Measurements from ENCODE around the gene KLHL3.

DNA sequence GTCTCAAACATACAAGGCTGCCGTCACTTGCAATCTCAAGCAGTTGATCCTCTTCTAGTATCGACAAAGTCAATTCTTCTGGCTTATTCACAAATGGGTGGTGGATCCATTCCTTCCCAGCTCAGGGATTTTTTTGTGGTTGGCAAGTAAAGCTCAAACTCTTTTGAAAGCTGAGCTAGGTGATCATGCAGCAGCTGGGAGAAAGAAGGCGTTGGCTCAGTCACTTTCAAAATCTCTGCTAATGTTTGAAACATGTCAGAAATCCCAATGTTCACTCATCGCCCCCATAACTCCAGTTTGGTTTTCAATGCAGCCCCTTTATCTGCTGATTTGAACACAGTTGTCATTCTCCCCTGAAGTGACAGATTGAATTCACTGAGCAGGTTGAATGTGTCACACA is 22.2 kb upstream of the KLHL3 start:
- TF ChIP-seq, protein P1, sequence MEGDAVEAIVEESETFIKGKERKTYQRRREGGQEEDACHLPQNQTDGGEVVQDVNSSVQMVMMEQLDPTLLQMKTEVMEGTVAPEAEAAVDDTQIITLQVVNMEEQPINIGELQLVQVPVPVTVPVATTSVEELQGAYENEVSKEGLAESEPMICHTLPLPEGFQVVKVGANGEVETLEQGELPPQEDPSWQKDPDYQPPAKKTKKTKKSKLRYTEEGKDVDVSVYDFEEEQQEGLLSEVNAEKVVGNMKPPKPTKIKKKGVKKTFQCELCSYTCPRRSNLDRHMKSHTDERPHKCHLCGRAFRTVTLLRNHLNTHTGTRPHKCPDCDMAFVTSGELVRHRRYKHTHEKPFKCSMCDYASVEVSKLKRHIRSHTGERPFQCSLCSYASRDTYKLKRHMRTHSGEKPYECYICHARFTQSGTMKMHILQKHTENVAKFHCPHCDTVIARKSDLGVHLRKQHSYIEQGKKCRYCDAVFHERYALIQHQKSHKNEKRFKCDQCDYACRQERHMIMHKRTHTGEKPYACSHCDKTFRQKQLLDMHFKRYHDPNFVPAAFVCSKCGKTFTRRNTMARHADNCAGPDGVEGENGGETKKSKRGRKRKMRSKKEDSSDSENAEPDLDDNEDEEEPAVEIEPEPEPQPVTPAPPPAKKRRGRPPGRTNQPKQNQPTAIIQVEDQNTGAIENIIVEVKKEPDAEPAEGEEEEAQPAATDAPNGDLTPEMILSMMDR (IDR thresholded peaks at IDR 0.05) = no peak
- no peak for TF ChIP-seq POLR2A (IDR thresholded peaks at IDR 0.05)
